Ecto neural progenitor cell (in vitro differentiated cells): Measurements from ENCODE around the gene CDH22.

ENCODE experiments used
- DNase-seq: peaks from one replicate; pipeline ENCODE4 v3.0.0-alpha.2; 2018; ENCODE audit warnings: low spot score

Gene CDH22

DNA sequence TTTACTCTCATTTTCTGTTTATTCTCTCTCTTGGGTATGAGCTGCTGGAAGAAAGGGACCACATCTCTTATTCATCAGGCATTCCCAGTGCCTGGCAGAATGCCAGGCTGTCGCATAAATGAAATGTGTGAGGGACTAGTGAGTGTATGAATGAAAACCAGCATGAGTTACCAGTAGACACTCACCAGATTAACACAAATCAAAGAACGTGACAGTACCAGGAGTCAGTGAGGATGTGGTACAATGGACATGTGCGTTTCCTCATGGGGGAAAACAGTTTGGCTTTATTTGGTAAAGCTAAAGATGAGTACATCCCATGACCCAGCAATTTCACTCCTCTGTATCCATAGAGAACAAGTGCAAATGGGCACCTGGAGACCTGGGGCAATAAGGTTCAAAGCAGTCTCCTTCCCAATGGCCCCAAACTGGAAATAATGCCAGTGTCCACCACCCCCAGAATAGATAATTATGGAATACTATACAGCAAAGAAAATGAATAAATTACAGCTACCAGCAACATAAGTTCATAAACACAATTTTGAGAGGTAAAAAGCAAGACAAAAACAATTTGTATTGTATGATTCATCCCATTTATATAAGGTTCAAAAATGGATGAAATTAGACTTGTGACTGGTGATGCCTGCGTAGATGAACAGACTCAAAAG is 93.3 kb downstream of the CDH22 start:
- no peak for DNase-seq

- DNase-seq = no peak
Measured at GRCh38 chr20:46213946-46214823, 94.1 kb downstream of the CDH22 start.

- no peak for DNase-seq
Measured at GRCh38 chr20:46212876-46213275, 95.4 kb downstream of the CDH22 start.

GRCh38 chr20:46212252-46212651 is 96.0 kb downstream of the CDH22 start:
- DNase-seq = no peak

DNA sequence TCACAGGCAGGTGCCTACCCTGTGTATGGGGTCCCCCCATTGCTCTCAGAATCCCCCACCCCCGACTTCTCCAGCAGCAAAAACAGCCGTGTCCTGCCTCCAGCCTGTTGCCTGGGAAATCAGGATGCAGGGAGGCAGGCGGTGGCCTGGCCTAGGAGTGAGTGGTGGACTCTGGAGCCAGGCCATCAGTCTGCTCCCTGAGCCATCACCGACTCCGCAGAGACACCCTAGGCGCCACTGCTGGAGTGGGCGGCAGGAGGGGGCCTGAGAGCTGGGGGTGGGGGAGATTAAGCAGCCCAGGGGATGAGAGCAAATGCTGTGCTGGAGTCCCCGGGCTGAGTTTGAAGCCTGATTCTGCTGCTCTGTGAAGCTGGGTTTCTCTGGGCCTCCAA is 97.0 kb downstream of the CDH22 start:
- no peak for DNase-seq

GRCh38 chr20:46210672-46211330 is 97.5 kb downstream of the CDH22 start:
- no peak for DNase-seq

DNA sequence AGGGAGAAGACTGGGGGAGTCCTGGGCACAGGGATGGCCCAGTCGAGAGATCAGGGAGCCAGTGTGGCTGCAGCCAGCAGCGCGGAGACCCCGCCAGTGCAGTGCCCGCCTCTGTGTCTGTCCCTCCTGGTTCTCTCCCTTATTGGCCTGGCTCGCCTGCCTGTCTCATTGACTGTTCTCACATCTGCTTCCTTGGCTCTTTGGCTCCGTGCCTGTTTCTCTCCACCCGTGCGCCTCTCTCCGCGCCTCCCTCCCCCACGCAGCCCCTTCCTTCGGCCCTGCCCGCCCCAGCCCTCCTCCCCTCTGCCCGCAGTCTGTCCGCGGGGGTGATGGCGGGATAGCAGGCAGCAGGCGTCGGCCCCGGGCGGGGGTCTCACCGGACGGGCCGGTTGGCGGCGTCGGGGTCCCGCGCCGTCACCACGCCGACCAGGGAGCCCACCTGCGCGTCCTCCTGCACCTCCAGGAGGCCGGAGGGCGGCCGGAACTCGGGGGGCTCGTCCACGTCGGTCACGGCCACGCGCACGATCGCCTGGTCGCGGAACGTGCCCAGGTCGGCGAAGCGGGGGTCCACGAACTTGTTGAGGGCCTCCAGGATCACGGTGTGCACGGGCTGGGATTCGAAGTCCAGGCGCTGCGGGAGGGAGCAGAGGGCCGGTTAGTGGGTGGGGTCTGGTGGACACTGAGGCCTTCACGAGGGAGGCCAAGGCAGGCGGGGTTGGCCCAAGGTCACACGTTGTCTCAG is 98.2 kb downstream of the CDH22 start:
- no peak for DNase-seq

GRCh38 chr20:46207793-46208192 is 100.5 kb downstream of the CDH22 start:
- no peak for DNase-seq

DNA sequence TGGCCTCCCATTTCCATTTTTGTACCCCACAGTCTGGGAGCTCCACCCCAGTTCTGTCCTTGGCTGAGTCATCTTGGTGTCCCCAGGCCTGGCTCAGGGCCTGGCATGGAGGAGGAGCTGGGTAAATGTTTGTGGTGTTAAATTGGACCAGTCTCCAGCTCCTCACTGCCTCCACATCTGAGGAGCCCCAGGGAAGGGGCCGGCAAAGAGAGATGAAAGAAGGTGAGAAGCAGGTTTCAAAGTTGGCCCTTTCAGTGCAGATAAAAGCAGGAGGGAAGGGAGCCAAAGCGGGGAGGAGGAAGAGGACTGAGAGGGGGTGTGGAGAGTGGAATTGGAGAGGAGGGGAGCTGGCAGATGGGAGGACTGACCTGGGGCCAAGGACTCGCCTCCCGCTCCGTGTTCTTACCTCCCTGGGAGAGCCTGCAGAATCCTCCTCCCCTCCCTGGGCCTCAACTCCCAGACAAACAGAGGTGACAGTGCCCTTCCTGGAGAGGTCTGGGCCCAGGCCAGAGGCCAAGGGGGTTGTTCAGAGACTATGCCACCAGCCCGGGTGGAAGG is 101.2 kb downstream of the CDH22 start:
- no peak for DNase-seq

GRCh38 chr20:46206025-46206424 is 102.3 kb downstream of the CDH22 start:
- DNase-seq = no peak

DNA sequence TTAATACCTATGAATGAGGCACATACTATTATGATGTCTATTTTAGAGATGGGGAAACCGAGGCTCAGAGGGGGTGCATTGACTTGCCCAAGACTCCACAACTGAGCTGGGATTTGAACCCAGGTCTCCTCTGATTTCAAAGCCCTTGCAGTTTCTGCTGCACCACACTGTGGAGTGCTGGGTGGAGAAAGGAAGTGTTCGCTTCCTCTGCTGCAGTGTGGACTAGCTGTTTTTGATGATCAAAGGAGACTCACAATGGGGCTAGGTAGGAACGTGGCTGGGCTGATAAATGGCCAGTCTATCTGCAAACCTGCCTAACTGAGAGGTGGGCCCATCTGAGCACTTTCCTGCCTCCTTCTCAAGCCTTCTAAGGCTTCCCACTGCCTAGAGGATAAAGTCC is 102.9 kb downstream of the CDH22 start:
- no peak for DNase-seq

DNA sequence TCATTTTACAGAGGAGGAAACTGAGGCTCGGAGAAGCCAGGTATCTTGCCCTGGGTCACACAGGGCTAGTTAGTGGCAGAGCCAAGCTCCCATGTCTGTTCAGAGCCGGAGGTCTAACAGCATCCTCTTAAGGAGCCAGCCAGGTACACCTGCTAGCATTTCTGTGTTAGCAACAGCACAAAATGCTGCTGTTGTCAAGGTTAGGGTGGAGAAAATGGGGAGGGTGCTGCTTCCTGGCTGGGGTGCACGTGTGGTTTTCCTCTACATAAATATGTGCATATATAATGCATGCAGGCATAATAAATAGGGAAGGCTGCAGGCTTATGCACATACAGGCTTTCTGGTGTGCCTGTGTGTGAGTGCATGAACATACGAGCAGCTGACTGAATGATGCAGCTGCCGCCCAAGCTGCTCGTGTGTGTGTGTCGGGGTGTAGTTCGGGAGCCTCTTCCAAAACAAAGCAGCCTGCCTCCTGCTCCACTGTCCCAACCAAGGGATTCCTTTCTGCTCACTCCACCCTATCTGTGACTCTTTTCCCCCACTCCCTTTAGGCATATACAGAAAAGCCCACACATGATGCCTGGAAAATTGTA is 103.6 kb downstream of the CDH22 start:
- DNase-seq = no peak

- no peak for DNase-seq
Measured at GRCh38 chr20:46203510-46203837, 104.8 kb downstream of the CDH22 start.

GRCh38 chr20:46202766-46203509 is 105.4 kb downstream of the CDH22 start:
- no peak for DNase-seq

- no peak for DNase-seq
Measured at GRCh38 chr20:46200582-46201570, 107.4 kb downstream of the CDH22 start.

GRCh38 chr20:46199198-46199597 is 109.1 kb downstream of the CDH22 start:
- peak; percentile 79 for DNase-seq

DNA sequence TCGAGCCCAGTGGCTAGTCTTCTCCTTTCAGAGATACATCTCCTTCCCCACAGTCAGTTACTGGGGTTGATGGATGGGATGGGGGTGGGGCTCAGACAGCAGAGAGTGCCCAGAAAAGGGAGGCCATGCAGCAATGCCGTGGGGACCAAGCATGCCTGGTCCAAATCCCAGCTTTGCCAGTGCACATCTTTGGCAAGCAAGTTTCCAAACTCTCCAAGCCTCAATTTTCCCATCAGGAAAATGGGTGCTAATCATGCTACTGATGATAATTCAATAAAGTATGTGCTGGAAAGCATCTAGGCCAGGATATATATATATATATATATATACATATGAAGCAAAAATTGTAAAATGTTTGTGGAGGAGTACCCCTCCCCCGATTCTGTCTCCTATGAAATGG is 111.3 kb downstream of the CDH22 start:
- no peak for DNase-seq

DNA sequence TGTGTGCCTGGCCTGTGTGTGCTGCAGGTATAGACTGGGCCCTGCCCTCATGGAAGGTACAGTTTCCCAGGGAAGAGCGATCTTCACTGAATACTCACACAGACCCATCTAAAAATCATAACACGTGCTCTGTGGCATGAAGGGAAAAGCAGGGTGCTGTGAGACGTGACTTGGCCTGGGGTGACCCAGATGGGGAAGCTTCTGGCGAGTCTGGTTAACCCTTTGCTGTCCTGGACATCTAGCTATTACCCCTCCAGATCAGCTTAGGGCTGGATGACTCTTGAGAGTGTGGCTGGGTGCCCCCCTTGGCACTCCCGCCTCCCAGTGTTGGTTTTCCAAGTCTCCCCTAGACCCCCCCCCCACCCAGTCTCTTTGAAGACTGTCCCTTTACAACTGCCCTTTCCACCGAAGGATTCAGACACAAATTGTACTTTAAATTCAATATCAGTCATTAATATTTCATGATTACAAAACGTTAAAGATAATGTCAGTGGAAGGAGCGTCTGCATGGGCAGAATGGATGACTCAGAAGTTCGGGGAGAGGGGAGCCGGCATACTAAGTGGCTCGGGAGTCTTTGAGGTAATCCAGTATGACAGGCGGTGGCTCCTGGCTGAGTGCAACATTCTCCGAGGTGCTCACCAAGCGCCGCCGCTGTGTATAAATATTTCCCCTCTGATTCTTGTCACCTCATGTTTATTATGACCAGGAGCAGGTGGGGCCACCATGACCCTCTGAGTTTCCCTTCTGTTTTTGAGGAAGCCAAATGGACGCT is 112.8 kb downstream of the CDH22 start:
- DNase-seq = no peak

DNA sequence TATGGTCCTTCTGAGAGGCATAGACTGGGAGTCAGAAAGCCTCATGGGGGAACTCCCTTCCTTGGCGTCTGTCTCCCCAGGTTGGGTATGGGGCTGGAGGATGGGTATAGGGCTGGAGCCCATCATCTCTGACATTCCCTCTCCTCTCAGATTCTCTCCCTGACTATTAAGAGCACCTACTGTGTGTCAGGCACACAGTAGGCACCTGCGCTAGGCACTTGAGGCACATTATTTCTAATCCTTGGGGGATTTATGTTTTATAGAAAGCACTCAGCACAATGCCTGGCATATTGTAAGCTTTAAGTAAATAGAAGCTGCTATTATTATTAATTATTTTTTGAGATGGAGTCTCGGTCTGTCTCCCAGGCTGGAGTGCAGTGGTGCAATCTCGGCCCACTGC is 113.9 kb downstream of the CDH22 start:
- no peak for DNase-seq
